Neural cell (in vitro differentiated cells): ENCODE data around the gene SLAIN2. TPM values are rescaled to one million over a fixed set of nuclear protein-coding genes. Genes with fewer than 3 reads are reported as not detected.

Source experiments
- H2AFZ ChIP-seq: fragments of 200-600, 300-800 bp; sonication (generic), shearing (Covaris generic); 2 replicates; pipeline ENCODE4 v1.6.0; 2014; ENCODE audit warnings: low read depth, mild to moderate bottlenecking, antibody characterized with exemption, low read length, moderate library complexity
- H3F3A ChIP-seq: fragments of 200-600 bp; shearing (Covaris generic); 2 replicates; pipeline ENCODE4 v1.6.1; 2016; ENCODE audit warnings: mild to moderate bottlenecking, moderate library complexity, mixed read lengths, antibody characterized with exemption, low read length; ENCODE audit not compliant: insufficient read depth, poor library complexity, severe bottlenecking
- H3K27ac ChIP-seq: fragments of 200-600, 300-800 bp; sonication (generic), shearing (Covaris generic); 2 replicates; pipeline ENCODE4 v1.5.1; 2014; ENCODE audit warnings: mild to moderate bottlenecking, low read length, moderate library complexity
- H3K27me3 ChIP-seq: fragments of 300-800, 200-600 bp; sonication (generic), shearing (Covaris generic); 2 replicates; pipeline ENCODE4 v1.6.0; 2014; ENCODE audit warnings: mild to moderate bottlenecking, low read depth, low read length, moderate library complexity; ENCODE audit not compliant: insufficient read depth
- H3K36me3 ChIP-seq: fragments of 300-800, 200-600 bp; sonication (generic), shearing (Covaris generic); 2 replicates; pipeline ENCODE4 v1.5.1; 2014; ENCODE audit warnings: mild to moderate bottlenecking, antibody characterized with exemption, low read length, moderate library complexity; ENCODE audit not compliant: insufficient read depth
- H3K4me2 ChIP-seq: fragments of 300-800, 200-600 bp; sonication (generic), shearing (Covaris generic); 2 replicates; pipeline ENCODE4 v1.6.0; 2014; ENCODE audit warnings: mild to moderate bottlenecking, low read length
- H3K4me3 ChIP-seq: fragments of 300-800, 200-600 bp; sonication (generic), shearing (Covaris generic); 2 replicates; pipeline ENCODE4 v1.5.1; 2014; ENCODE audit warnings: mild to moderate bottlenecking, low read length, moderate library complexity
- H3K79me2 ChIP-seq: fragments of 200-600 bp; shearing (Covaris generic); replicated peaks from 2 replicates; pipeline ENCODE4 v1.6.0; 2014; ENCODE audit warnings: mild to moderate bottlenecking, low read length, moderate library complexity; ENCODE audit not compliant: insufficient read depth
- H3K9ac ChIP-seq: fragments of 300-800, 200-600 bp; sonication (generic), shearing (Covaris generic); 2 replicates; pipeline ENCODE4 v1.6.1; 2016; ENCODE audit warnings: mild to moderate bottlenecking, low read length, mixed read lengths
- H3K9me2 ChIP-seq: fragments of 200-600 bp; shearing (Covaris generic); 2 replicates; pipeline ENCODE4 v1.6.1; 2016; ENCODE audit warnings: mild to moderate bottlenecking, low read length, mixed read lengths; ENCODE audit not compliant: insufficient read depth
- H3K9me3 ChIP-seq: fragments of 200-600, 300-800 bp; sonication (generic), shearing (Covaris generic); 2 replicates; pipeline ENCODE4 v1.6.1; 2016; ENCODE audit warnings: mild to moderate bottlenecking, mixed run types, low read length, moderate library complexity, mixed read lengths
- H4K20me1 ChIP-seq: fragments of 200-600 bp; shearing (Covaris generic); 2 replicates; pipeline ENCODE4 v1.6.1; 2016; ENCODE audit warnings: mild to moderate bottlenecking, mixed run types; ENCODE audit not compliant: insufficient read depth
- CTCF ChIP-seq: fragments of 450-650 bp; IDR thresholded peaks from 2 replicates; pipeline ENCODE4 v1.5.1; 2014; ENCODE audit warnings: antibody characterized with exemption, mild to moderate bottlenecking, moderate library complexity; ENCODE audit not compliant: poor library complexity, severe bottlenecking
- EP300 ChIP-seq: fragments of 450-650 bp; conservative IDR thresholded peaks from 2 replicates; pipeline ENCODE4 v1.6.1; 2014; ENCODE audit warnings: antibody characterized with exemption, mild to moderate bottlenecking, moderate library complexity; ENCODE audit not compliant: poor library complexity, severe bottlenecking
- EZH2 ChIP-seq: fragments of 200-600, 300-800 bp; shearing (Covaris generic), sonication (generic); IDR thresholded peaks from 2 replicates; pipeline ENCODE4 v1.6.1; 2014; ENCODE audit warnings: antibody characterized with exemption, low read length, borderline replicate concordance, mild to moderate bottlenecking; ENCODE audit not compliant: insufficient read depth, poor library complexity, severe bottlenecking
- MXI1 ChIP-seq: fragments of 450-650 bp; conservative IDR thresholded peaks from 2 replicates; pipeline ENCODE4 v1.6.1; 2014; ENCODE audit warnings: antibody characterized with exemption, mild to moderate bottlenecking; ENCODE audit not compliant: poor library complexity, severe bottlenecking
- POLR2AphosphoS5 ChIP-seq: IDR thresholded peaks from 2 replicates; pipeline ENCODE4 v1.6.1; 2012
- RAD21 ChIP-seq: fragments of 450-650 bp; conservative IDR thresholded peaks from 2 replicates; pipeline ENCODE4 v1.6.1; 2014; ENCODE audit warnings: antibody characterized with exemption, mild to moderate bottlenecking, moderate library complexity
- REST ChIP-seq: IDR thresholded peaks from 2 replicates; pipeline ENCODE4 v1.6.1; 2012; ENCODE audit warnings: borderline replicate concordance
- SMC3 ChIP-seq: fragments of 450-650 bp; conservative IDR thresholded peaks from 2 replicates; pipeline ENCODE4 v1.6.1; 2014; ENCODE audit warnings: antibody characterized with exemption, mild to moderate bottlenecking, moderate library complexity; ENCODE audit not compliant: poor library complexity
- TAF1 ChIP-seq: IDR thresholded peaks from 2 replicates; pipeline ENCODE4 v1.6.1; 2012; ENCODE audit warnings: low read depth
- polyA plus RNA-seq: library from polyadenylated mRNA; depleted of rRNA; stranded (reverse); fragments of >200 nt; gene quantifications from 2 replicates; pipeline ENCODE4 v1.2.3, GENCODE V29; 2014

SLAIN2 gene
- polyA plus RNA-seq, 1 donor from 2014 or later, result 43.2 TPM

- Histone ChIP-seq H4K20me1 (no peaks in the 10 kb centered on the region), H3K9ac (no peak overlapping the region), H3K9me2 (no peaks in the 10 kb centered on the region), H3K4me2 (no peak overlapping the region), H2AFZ (no peak overlapping the region), H3K27me3 (no peaks in the 10 kb centered on the region), H3F3A (no peaks in the 10 kb centered on the region), H3K4me3 (no peak overlapping the region), H3K79me2 (no peaks in the 10 kb centered on the region), H3K27ac (no peak overlapping the region), H3K9me3 (no peaks in the 10 kb centered on the region), H3K36me3 (no peaks in the 10 kb centered on the region)
- TF ChIP-seq CTCF (no peak), TAF1 (no peak), MXI1 (no peak), RAD21 (no peak), EZH2 (no peak), EP300 (no peak), REST (no peak), POLR2AphosphoS5 (no peak), SMC3 (no peak)
Observed at GRCh38 chr4:48472794-48473193, 131.5 kb downstream of the SLAIN2 start.

DNA sequence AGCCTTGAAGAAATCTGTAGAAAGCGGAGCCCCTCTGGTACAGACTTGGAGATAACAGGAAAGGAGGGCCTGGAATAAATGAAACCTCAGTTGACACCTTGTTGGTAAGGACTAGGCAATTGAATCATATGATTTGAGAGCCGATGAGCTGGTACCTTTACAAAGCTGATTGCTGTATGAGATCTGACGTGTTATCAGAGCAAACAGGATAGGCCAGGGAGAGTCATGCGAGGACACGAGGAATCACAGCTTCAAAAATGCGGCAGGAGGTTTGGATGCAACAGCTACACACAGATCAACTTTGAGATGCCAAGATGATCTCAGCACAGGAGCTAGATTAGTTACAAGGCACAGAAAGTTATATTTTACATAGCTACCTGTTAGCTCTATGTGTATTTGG, 134.4 kb downstream of the SLAIN2 start:
- Histone ChIP-seq H3K36me3 (no peaks in the 10 kb centered on the region), H3K27me3 (no peaks in the 10 kb centered on the region), H3K27ac (no peak overlapping the region), H3K9me3 (no peaks in the 10 kb centered on the region), H2AFZ (no peak overlapping the region), H3K9me2 (no peaks in the 10 kb centered on the region), H3K9ac (no peak overlapping the region), H3K4me3 (no peak overlapping the region), H3K79me2 (no peaks in the 10 kb centered on the region), H3F3A (no peaks in the 10 kb centered on the region), H4K20me1 (no peaks in the 10 kb centered on the region), H3K4me2 (no peak overlapping the region)
- no peak for TF ChIP-seq RAD21
- no peak for TF ChIP-seq EP300
- no peak for TF ChIP-seq SMC3
- TF ChIP-seq CTCF, result no peak
- no peak for TF ChIP-seq TAF1
- no peak for TF ChIP-seq MXI1
- TF ChIP-seq POLR2AphosphoS5, result no peak
- TF ChIP-seq REST, result no peak
- no peak for TF ChIP-seq EZH2
